MM.1S (cell line): ENCODE results near the gene HDGF.

ENCODE experiments used
- DNase-seq: peaks from one replicate; pipeline ENCODE4 v3.0.0-alpha.2; 2015
- H2AFZ ChIP-seq: fragments of 300-600 bp; sonication (generic); 2 replicates; pipeline ENCODE4 v1.6.0; 2016; ENCODE audit warnings: antibody characterized with exemption, low read length
- H3F3A ChIP-seq: fragments of 300-600 bp; sonication (generic); 2 replicates; pipeline ENCODE4 v1.6.1; 2016; ENCODE audit warnings: mild to moderate bottlenecking, antibody characterized with exemption, low read length, moderate library complexity, mixed read lengths; ENCODE audit not compliant: insufficient read depth
- H3K27ac ChIP-seq: fragments of 300-600 bp; sonication (generic); 2 replicates; pipeline ENCODE4 v1.5.1; 2016; ENCODE audit warnings: mild to moderate bottlenecking, low read length
- H3K27me3 ChIP-seq: fragments of 300-600 bp; sonication (generic); replicated peaks from 2 replicates; pipeline ENCODE4 v1.6.0; 2016; ENCODE audit warnings: low read length; ENCODE audit not compliant: insufficient read depth
- H3K36me3 ChIP-seq: fragments of 300-600 bp; sonication (generic); replicated peaks from 2 replicates; pipeline ENCODE4 v1.6.1; 2016; ENCODE audit warnings: mild to moderate bottlenecking, low read length, mixed read lengths; ENCODE audit not compliant: insufficient read depth
- H3K4me1 ChIP-seq: fragments of 300-600 bp; sonication (generic); 2 replicates; pipeline ENCODE4 v1.6.1; 2016; ENCODE audit warnings: low read length, mixed read lengths
- H3K4me2 ChIP-seq: fragments of 300-600 bp; sonication (generic); 2 replicates; pipeline ENCODE4 v1.6.0; 2016; ENCODE audit warnings: low read depth, low read length
- H3K4me3 ChIP-seq: fragments of 300-600 bp; sonication (generic); 2 replicates; pipeline ENCODE4 v1.5.1; 2016; ENCODE audit warnings: low read length, mixed read lengths
- H3K79me2 ChIP-seq: fragments of 300-600 bp; sonication (generic); 2 replicates; pipeline ENCODE4 v1.6.1; 2016; ENCODE audit warnings: mixed run types, low read length, mixed read lengths
- H3K9ac ChIP-seq: fragments of 300-600 bp; sonication (generic); 2 replicates; pipeline ENCODE4 v1.6.1; 2016; ENCODE audit warnings: low read length, mixed read lengths
- H3K9me2 ChIP-seq: fragments of 300-600 bp; sonication (generic); replicated peaks from 2 replicates; pipeline ENCODE4 v1.6.1; 2016; ENCODE audit warnings: mild to moderate bottlenecking, low read length, mixed read lengths; ENCODE audit not compliant: insufficient read depth
- H3K9me3 ChIP-seq: fragments of 300-600 bp; sonication (generic); replicated peaks from 2 replicates; pipeline ENCODE4 v1.6.1; 2016; ENCODE audit warnings: mild to moderate bottlenecking, low read length, mixed read lengths; ENCODE audit not compliant: insufficient read depth
- H4K20me1 ChIP-seq: fragments of 300-600 bp; sonication (generic); 2 replicates; pipeline ENCODE4 v1.6.1; 2016; ENCODE audit warnings: mild to moderate bottlenecking, low read length, moderate library complexity, mixed read lengths; ENCODE audit not compliant: insufficient read depth
- CTCF ChIP-seq: fragments of 300-600 bp; sonication (generic); IDR thresholded peaks from 2 replicates; pipeline ENCODE4 v1.5.1; 2016; ENCODE audit warnings: antibody characterized with exemption, low read length, mixed read lengths
- EZH2 ChIP-seq: fragments of 300-600 bp; sonication (generic); optimal IDR thresholded peaks from 2 replicates; pipeline ENCODE3; 2017; ENCODE audit warnings: low read depth, mild to moderate bottlenecking, antibody characterized with exemption, low read length, mixed read lengths
- EZH2phosphoT487 ChIP-seq: fragments of 300-600 bp; sonication (generic); IDR thresholded peaks from 2 replicates; pipeline ENCODE4 v1.6.1; 2018; ENCODE audit warnings: antibody characterized with exemption, low read length

Gene HDGF

DNA sequence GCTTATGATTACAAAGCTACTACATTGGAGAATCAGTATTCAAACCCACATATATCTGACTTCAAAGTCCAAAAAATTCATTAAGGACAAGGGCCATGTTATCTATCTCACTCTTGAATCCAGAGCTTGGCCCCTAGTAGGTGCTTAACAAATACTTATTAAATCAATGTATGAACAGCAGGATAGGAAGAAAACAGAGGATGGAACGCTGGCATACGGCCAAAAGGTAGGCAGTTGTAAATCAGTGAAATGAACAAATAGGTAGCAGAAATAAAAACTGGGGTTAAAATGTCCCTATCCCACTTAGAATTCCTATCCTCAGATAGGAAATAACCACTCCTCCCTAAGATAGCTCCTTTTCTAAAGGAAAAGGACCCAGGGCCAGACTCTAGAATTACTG lies 12.6 kb downstream of the HDGF start:
- peaks cover 22% of the 10 kb centered on the region for H3K4me1 ChIP-seq
- no peak overlapping the region for H3K27ac ChIP-seq
- H3K79me2 ChIP-seq: peaks cover 29% of the 10 kb centered on the region
- no peaks in the 10 kb centered on the region for H3K27me3 ChIP-seq
- H3F3A ChIP-seq: peaks cover 42% of the 10 kb centered on the region
- H3K4me3 ChIP-seq: no peak overlapping the region
- H3K9me2 ChIP-seq: no peaks in the 10 kb centered on the region
- no peaks in the 10 kb centered on the region for H3K9me3 ChIP-seq
- TF ChIP-seq EZH2phosphoT487: no peak
- TF ChIP-seq CTCF: no peak
- TF ChIP-seq EZH2: no peak
- H4K20me1 ChIP-seq: no peaks in the 10 kb centered on the region
- H3K4me2 ChIP-seq: no peak overlapping the region
- H2AFZ ChIP-seq: no peak overlapping the region
- H3K36me3 ChIP-seq: no peaks in the 10 kb centered on the region
- no peak overlapping the region for H3K9ac ChIP-seq
- DNase-seq: no peak

DNA sequence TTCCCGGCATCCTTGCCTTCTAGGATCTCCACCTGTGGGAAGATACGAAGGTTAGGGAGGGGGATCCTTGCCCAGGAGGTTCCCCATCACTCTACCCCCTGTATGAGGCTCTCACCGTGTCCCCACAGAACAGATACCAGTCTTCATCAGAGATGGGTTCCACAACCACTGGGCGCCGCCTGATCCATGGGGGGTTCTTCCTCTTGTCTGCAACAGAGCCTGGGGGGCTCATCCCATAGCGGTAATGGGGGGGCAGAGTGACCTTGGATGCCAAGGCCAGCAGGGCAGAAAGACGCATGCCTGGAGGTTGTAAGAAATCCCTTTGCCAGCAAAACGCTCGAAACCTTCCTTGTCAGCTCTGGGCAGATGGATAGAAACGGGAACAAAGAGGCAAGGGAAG lies 13.1 kb downstream of the HDGF start:
- Histone ChIP-seq H3K79me2 (peaks cover 24% of the 10 kb centered on the region), H2AFZ (no peak overlapping the region), H3K9me3 (no peaks in the 10 kb centered on the region), H3K9ac (no peak overlapping the region), H3K4me3 (no peak overlapping the region), H3K9me2 (no peaks in the 10 kb centered on the region), H3K4me2 (no peak overlapping the region), H3K36me3 (no peaks in the 10 kb centered on the region), H3F3A (peaks cover 37% of the 10 kb centered on the region), H3K4me1 (peaks cover 22% of the 10 kb centered on the region), H3K27me3 (no peaks in the 10 kb centered on the region), H4K20me1 (no peaks in the 10 kb centered on the region), H3K27ac (no peak overlapping the region)
- TF ChIP-seq EZH2phosphoT487 (no peak), CTCF (no peak), EZH2 (no peak)
- no peak for DNase-seq

DNA sequence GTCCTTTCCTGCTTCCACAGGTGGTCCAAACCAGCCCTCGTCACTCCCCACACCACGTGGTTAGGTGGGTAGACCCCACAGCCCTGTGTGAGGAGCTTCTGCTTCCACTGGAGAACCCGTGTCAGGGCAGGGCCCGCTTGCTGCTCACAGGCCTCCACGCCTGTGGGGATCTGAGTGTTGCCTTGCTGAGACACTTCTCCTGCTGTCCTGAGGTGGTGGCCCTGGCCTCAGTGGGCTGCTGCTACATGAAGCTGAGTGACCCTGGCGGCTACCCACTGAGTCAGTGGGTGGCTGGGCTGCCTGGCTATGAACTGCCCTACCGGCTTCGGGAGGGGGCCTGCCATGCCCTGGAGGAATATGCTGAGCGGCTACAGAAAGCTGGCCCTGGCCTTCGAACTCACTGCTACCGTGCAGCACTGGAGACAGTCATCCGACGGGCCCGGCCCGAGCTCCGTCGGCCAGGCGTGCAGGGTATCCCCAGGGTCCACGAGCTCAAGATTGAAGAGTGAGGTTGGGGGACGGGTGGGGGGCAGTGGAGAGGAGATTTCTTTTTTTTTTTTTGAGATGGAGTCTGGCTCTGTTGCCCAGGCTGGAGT lies 17.4 kb downstream of the HDGF start:
- no peak overlapping the region for H3K4me2 ChIP-seq
- H3K27ac ChIP-seq: no peak overlapping the region
- H3K4me1 ChIP-seq: peaks cover 3% of the 10 kb centered on the region; the same call in 1 of the 2 replicates
- no peak overlapping the region for H2AFZ ChIP-seq
- H3K9me3 ChIP-seq: no peaks in the 10 kb centered on the region
- DNase-seq: no peak
- no peak overlapping the region for H3K4me3 ChIP-seq
- peaks cover 19% of the 10 kb centered on the region for H3K79me2 ChIP-seq
- no peaks in the 10 kb centered on the region for H3K9me2 ChIP-seq
- TF ChIP-seq EZH2: no peak
- no peak for TF ChIP-seq EZH2phosphoT487
- no peak for TF ChIP-seq CTCF
- no peaks in the 10 kb centered on the region for H4K20me1 ChIP-seq
- no peaks in the 10 kb centered on the region for H3K36me3 ChIP-seq
- H3F3A ChIP-seq: peaks cover 12% of the 10 kb centered on the region
- H3K9ac ChIP-seq: no peak overlapping the region
- H3K27me3 ChIP-seq: no peaks in the 10 kb centered on the region
